ENCODE measurements around the gene ADCY3.
A peak's percentile ranks its signal among the peaks of the same experiment; 100 is the strongest.

Gene ADCY3

GRCh38 chr2:24844023-24844685, 75.9 kb downstream of the ADCY3 start:
- DNase-seq (ENCODE audit: low read depth) = no peak

- no peak for DNase-seq (ENCODE audit: low read depth)
Measured at GRCh38 chr2:24843330-24843860, 76.6 kb downstream of the ADCY3 start.

GRCh38 chr2:24842081-24843050, 77.7 kb downstream of the ADCY3 start:
- DNase-seq (ENCODE audit: low read depth) = no peak

- DNase-seq (ENCODE audit: low read depth) = no peak
Measured at GRCh38 chr2:24840962-24841945, 78.8 kb downstream of the ADCY3 start.

- no peak for DNase-seq (ENCODE audit: low read depth)
Measured at GRCh38 chr2:24840164-24840869, 79.7 kb downstream of the ADCY3 start.

- no peak for DNase-seq (ENCODE audit: low read depth)
Measured at GRCh38 chr2:24839729-24840128, 80.3 kb downstream of the ADCY3 start.

- DNase-seq (ENCODE audit: low read depth) = no peak
Measured at GRCh38 chr2:24838541-24838940, 81.5 kb downstream of the ADCY3 start.

- DNase-seq (ENCODE audit: low read depth) = no peak
Measured at GRCh38 chr2:24837996-24838513, 82.0 kb downstream of the ADCY3 start.

GRCh38 chr2:24836706-24837105, 83.3 kb downstream of the ADCY3 start:
- no peak for DNase-seq (ENCODE audit: low read depth)

GRCh38 chr2:24836206-24836605, 83.8 kb downstream of the ADCY3 start:
- DNase-seq (ENCODE audit: low read depth) = no peak

GRCh38 chr2:24835411-24835810, 84.6 kb downstream of the ADCY3 start:
- DNase-seq (ENCODE audit: low read depth) = peak; percentile 18

GRCh38 chr2:24834733-24835395, 85.2 kb downstream of the ADCY3 start:
- DNase-seq (ENCODE audit: low read depth) = no peak

- no peak for DNase-seq (ENCODE audit: low read depth)
Measured at GRCh38 chr2:24833821-24834732, 86.0 kb downstream of the ADCY3 start.

- DNase-seq (ENCODE audit: low read depth) = no peak
Measured at GRCh38 chr2:24832931-24833701, 86.9 kb downstream of the ADCY3 start.

GRCh38 chr2:24832521-24832920, 87.5 kb downstream of the ADCY3 start:
- DNase-seq (ENCODE audit: low read depth) = no peak

GRCh38 chr2:24832073-24832461, 88.0 kb downstream of the ADCY3 start:
- no peak for DNase-seq (ENCODE audit: low read depth)

GRCh38 chr2:24831221-24832072, 88.6 kb downstream of the ADCY3 start:
- no peak for DNase-seq (ENCODE audit: low read depth)

GRCh38 chr2:24830786-24831185, 89.3 kb downstream of the ADCY3 start:
- DNase-seq (ENCODE audit: low read depth) = no peak

Data from amniotic epithelial cell (primary cell).